Activated CD4-positive, CD25-positive, alpha-beta regulatory T cell (primary cell): ENCODE results near the gene CARD10.
A peak's percentile ranks its signal among the peaks of the same experiment; 100 is the strongest.
"Not testable (repeated sequence)": the region's sequence is repeated elsewhere in the genome, so short reads cannot be mapped to it uniquely, and the experiment has no call there.

Source experiments
- DNase-seq, 4 experiments: peaks; one replicate each; lab custom pipeline; 2025; lab: John Stamatoyannopoulos, UW

CARD10 gene

DNA sequence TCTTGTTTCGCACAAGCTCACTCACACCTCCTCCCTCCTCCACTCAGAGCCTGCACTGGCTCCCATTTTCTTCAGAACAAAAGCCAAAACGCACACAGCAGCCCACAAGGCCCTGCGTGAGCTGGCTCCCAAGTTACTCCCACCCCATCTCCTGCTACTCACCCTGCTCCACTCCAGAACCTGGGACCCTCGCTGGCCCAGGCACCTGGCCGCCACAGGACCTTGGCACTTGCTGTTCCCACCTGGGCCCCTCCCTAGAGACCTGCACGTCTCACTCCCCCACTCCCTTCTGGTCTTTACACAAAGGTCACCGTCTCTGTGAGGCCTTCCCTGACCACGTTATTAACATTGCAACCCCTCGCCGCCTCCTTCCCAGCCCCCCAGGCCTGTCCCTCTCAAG, 32.1 kb downstream of the CARD10 start:
- DNase-seq = no peak

- DNase-seq = peak; percentile 36 to 58 (median 52)
These were observed 32.9 kb downstream of the CARD10 start, which contains the start of gene MFNG for GRCh38 chr22:37486224-37486845. Gene MFNG (minus strand): TSS chr22:37486384. CDS start chr22:37486177, 207 bp downstream.

DNA sequence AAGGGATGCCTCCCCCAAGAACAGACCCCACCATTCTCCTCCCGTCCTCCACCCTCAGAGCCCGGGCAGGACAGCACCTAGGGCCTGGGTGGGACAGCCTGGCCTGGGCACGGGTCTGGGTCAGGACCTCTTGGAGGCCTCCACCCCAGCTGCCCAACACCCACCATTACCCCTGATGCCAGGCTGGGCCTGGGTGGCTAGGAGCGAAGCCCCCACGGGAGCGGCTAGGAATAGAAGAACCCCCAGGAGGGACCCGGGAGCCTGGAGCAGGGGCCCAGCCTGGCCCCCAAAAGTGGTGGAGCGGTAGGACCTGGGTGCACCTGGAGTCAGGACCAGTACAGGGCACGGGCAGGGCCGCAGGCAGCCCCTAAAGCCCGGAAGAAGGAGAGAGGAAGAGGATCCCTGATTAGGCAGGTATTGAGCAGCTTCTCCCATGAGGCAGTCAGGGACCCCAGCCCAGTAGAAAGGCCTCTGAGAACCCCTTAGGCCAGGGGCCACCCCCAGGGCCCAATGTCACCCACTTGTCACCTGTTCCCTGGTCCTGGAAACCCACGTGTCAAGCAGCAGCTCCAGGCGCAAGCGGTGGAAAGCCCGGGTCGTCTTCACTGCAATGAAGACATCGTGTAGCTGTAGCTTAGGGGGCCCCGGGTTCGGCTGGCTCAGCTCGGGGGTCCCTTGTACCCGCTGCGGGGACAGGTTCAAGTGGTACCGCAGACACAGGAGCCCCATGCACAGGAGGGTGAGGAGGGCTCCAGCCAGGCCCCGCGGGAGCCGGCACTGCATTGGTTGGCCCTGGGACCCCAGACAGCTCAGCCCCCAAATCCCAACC, 33.6 kb downstream of the CARD10 start:
- DNase-seq = no peak

- DNase-seq = peak; percentile 41 to 63 (median 48)
These were observed 34.5 kb downstream of the CARD10 start for GRCh38 chr22:37484480-37485394.

- DNase-seq = no peak
These were observed 36.2 kb downstream of the CARD10 start for GRCh38 chr22:37483050-37483449.

DNA sequence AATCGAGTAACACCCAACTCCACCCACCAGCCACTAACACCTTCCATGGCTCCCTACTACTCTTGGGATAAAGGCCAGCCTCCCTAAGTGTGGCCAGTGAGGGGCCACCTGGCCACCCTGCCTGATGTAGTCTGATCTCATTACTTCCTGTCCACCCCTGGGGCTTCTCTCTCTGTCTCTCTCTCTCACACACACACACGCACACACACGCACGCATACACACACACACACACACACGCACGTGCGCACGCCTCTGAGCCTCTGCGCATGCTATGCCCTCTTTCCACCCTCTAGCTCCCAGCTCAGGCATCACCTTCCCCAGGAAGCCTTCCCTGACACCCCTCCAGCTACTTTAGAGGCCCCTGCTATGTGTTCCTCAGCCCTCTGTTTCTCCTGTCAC, 37.0 kb downstream of the CARD10 start:
- no peak for DNase-seq

- no peak for DNase-seq
These were observed 37.8 kb downstream of the CARD10 start for GRCh38 chr22:37481347-37481907.

DNA sequence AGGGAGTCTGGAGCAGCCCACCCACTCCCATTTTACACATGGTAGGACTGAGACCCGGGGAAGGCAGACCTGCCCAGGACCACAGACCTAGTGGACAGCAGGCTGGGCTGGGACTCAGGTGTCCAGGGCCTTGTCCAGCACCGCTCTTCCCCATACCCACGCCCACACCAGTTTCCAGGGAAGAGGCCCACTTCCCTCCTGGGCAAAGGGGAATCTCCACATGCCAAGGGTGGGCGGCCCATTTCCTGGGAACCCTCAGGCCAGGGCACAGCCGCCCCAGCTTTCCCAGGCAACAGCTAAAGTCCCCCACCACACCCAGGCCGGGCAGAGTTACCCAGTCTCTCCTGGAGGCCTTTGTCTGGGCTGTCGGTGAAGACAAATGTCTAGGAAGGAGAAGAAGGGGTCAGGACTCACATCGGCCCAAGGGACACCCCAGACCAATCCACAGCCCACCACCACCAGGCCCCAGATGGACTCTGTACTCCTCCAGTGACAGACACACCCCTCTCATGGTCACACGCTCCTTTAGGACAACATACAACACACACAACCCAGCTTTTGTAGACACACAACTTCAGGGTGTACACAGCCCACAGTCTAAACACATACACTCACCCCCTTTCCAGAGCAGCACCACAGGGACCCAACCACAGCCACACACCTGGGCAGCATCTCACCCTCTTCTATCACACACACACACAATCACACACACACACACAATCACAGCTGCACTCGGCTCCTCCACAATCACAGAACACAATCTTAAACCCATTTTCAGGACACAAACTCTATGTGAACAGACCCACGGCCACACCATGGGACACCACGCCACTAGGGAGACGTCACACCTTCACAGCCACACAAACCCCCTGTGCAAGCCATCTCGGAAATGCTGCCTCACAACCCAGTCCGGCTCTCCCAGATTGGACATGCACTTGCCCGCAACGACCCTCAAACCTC, 38.5 kb downstream of the CARD10 start:
- DNase-seq = no peak

GRCh38 chr22:37479196-37479595, 40.0 kb downstream of the CARD10 start:
- no peak for DNase-seq

DNA sequence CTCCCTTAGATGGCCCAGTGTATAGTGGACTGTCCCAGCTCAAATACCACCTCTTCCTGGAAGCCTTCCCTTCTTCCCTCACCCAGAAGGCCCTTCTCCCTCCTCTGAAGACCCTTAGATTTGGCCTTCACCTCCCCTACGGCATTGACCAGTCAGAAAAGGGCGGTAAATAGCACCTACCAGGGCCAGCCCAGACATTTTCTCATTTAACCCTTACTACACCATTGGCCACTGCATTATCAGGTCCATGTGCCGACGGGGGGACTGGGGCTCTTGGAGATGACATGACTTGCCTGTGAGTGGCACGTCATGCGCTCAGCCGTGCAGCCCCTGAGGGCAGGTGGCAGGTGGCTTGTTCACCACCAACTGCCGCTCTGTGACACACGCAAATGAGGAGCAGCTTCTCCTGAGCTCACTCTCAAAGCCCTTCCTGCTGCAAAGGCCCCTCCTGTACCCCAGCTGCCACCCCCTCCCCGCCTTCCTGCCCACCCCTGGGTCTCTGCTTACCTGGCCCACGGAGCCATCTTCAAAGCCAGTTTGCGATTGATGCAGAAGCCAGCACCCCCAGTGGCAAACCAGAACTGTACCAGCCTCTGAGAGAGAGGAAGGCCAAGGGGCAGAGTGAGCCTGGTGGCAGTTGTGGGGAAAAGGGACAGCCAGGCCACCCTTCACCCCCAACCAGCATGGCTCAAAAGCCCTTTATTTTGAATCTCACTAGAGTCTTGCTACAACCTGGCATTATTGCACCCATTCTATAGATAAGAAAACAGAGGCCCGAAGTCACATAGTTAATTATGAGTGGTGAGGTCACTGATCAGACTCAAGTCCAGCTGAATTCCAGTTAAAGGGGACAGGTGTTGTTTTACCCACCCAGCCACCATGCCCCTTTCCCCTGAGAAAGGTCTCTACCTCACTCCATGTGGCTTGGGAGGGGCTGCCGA, 42.6 kb downstream of the CARD10 start:
- no peak for DNase-seq

DNA sequence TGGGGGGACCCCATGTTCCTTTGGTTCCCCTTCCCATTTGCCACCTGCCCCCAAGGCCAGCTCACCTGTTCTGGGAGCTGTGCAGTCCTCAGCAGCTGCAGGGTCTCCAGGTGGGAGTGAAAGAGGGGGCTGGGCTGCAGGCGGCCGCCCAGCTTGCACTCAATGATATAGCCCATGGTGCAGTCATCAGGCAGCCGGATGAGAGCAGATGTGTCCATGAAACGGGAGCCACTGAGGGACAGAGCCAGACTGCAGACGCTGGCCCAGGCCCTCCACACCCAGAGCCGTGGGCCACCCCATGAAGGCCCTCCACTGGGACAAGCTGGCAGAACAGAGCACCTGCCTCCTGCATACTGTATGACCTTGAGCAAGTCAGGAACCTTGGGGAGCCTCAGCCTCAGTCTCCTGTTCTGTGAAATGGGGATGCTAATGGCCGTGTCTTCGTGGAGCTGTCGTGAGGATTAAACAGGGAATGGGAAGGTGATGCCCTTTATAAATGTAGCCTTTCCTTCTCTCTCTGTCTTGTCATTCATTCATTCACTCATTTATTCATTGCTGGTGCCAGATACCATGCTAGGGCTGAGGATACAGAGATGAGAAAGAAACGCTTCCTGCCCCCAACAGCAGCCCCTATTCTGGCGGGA, 44.6 kb downstream of the CARD10 start:
- DNase-seq = no peak

DNA sequence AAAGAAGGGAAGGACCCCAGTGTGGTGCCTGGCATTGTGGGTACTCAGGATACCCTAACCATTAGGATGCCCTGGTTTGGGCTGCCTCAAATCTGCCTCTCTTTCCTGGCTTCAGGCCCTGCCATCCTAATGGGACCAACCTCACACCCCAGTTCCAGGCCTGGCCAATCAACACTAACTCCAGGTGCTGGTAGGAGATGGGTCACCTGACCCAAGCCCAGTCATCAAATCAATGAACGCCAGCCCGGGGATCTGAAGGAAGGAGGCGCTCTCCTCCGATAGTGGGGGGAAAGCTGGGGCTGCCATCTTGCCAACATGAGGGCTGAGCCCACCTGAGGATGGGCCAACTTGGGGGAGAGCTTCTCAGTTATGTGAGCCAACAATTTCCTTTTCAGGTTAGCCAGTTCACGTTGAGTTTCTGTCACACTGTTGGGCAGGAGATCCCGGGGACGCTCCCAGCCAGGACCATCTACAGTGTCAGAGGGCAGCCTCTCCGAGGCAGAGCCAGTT, 45.7 kb downstream of the CARD10 start:
- no peak for DNase-seq

DNA sequence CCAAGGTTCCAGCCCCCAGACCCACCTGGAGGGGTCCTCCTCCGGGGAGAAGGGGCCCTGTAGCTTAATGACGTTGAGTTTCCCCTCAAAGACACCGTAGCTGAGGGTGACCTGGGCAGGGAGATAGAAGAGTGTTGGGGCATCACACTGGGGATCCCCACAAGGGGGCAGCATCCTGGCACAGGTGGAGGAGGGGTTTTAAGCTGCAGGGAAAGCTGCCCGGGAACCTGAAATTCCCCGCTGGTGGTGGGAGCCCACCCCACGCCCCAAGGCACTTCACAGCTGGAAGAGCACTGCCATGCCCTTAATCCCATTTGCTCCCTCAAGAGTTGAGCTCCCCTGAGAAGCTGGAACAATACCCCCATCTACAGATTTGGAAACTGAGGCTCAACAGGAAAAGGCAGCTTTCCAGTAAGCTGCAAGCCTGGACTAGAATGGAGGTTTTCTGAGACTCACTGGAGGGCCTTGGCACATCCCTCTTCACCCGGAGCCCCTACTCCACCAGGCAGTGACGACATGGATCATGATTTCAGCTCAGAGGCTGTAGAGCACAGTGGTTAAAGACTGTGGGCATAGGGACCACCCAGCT, 46.7 kb downstream of the CARD10 start:
- peak in 1 of 4 experiments; percentile 18 for DNase-seq

- no peak for DNase-seq
These were observed 47.3 kb downstream of the CARD10 start for GRCh38 chr22:37471727-37472417.

DNA sequence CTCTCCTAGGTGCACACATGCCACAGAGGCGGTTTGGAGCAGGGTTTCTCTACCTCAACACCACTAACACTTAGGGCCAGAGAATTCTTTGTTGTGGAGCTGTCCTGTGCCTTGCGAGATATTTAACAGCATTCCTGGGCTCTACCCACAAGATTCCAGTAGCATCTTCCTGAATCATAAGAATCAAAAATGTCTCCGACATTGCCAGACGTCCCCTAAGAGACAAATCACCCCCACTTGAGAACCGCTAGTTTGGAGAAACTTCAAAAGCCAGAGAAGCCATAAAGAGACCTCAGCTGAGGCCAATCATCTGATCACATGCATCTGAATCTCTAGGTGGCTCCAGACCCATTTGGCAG, 49.1 kb downstream of the CARD10 start:
- no peak for DNase-seq

GRCh38 chr22:37469416-37470086, 49.7 kb downstream of the CARD10 start:
- DNase-seq = no peak

- not testable (repeated sequence) for DNase-seq
These were observed 51.0 kb downstream of the CARD10 start for GRCh38 chr22:37468201-37468695.
